Esophagus squamous epithelium (tissue), 5 donors: ENCODE data around the gene BCL2L13. TPM values are rescaled to one million over a fixed set of nuclear protein-coding genes. Genes with fewer than 3 reads are reported as not detected.

ENCODE experiments used
- DNase-seq: peaks from one replicate; lab custom pipeline; 2025; lab: John Stamatoyannopoulos, UW
- H3K27ac ChIP-seq, 4 donors: fragments of 200-600 bp; sonication (generic); one replicate each; pipeline ENCODE4 v1.5.1; 2016 to 2019; ENCODE audit warnings: mild to moderate bottlenecking in 1 of 4
- H3K27me3 ChIP-seq, 4 donors: fragments of 200-600 bp; sonication (generic); 1 replicate in 3 of 4; 2 replicates in 1 of 4; pipeline versions ENCODE4 v1.5.1 to v1.6.0; 2017 to 2021; ENCODE audit warnings: antibody characterized with exemption in 1 of 4
- H3K36me3 ChIP-seq, 3 donors: fragments of 200-600 bp; sonication (generic); one replicate each; pipeline ENCODE4 v1.5.1; 2016 to 2019
- H3K4me1 ChIP-seq, 3 donors: fragments of 200-600 bp; sonication (generic); one replicate each; pipeline ENCODE4 v1.5.1; 2017 to 2019
- H3K4me3 ChIP-seq, 4 donors: fragments of 200-600 bp; sonication (generic); 1 replicate in 3 of 4; 2 replicates in 1 of 4; pipeline ENCODE4 v1.5.1; 2016 to 2019; ENCODE audit warnings: mild to moderate bottlenecking in 2 of 4, moderate library complexity in 1 of 4
- H3K9me3 ChIP-seq, 3 donors: fragments of 200-600 bp; sonication (generic); one replicate each; pipeline ENCODE4 v1.5.1; 2016 to 2019
- POLR2A ChIP-seq, 4 donors: fragments of 450-650 bp; IDR thresholded peaks; one replicate each; pipeline ENCODE4 v1.6.1; 2017; ENCODE audit warnings: antibody characterized with exemption in 4 of 4, mild to moderate bottlenecking in 4 of 4, moderate library complexity in 3 of 4
- WGBS, 2 donors: methylation state at CpG; one replicate each; pipeline ENCODE4 v1.1.5; 2018; 5-methylcytosine and 5-hydroxymethylcytosine counted together
- intact Hi-C: fragments of 100-400 bp; cut with DNase I; formaldehyde crosslinking; loops from one replicate; pipeline ENCODE4 v1.15.0; 2022
- total RNA-seq, 4 donors: library from RNA; depleted of rRNA; stranded (reverse); fragments of >200 nt; gene quantifications; one replicate each; pipeline ENCODE4 v1.1.0, GENCODE V29; 2016
- TF ChIP-seq, protein P1 (sequence below), 6 experiments: fragments of 450-650 bp in 4 of 6; fragments of 200-600 bp in 2 of 6; sonication (generic) in 2 of 6; IDR thresholded peaks; one replicate each; pipeline ENCODE4 v1.5.1; 2016 to 2019; ENCODE audit warnings: antibody characterized with exemption in 6 of 6, mild to moderate bottlenecking in 4 of 6, moderate library complexity in 4 of 6
- donor health status: DM: yes; HTN: yes; CAD: no.

The BCL2L13 gene
- total RNA-seq, 4 donors from 2014 or later = 31.7 to 49.2 (median 43.1) TPM

DNA sequence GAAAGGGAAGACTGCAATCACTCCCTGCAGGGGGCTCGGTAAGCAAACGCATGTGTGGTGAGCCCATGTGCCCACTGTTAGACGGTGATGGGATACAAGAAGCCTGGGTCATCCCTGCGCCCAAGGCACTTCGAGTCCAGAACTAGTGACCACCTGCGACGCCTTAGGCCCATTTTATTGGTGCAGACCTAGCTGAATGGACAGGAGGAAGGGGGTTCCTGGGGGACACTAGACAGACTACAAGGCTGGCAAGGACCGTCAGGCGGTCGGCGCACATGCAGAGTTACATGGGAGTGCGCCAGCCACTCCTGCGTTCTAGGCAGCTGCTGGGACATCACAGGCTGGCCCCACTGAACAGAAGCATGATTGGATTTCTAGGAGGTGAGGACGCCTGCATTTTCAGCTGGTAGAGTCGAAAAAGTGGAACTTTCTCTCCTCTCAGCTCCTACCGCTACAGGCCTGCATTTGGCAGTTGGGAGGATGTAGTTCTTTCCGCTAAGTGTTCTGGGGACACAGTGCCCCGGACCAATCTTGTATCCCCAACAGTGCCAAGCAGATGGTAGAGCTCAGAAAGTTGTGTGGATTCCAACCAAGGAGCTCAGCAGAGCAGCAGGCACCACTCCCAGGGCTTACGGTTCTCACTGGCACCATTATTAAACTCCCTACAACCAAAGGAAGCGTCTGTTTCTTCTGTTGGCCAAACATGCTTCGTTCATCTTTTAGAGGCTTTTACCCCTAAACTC is 100.0 kb downstream of the BCL2L13 start:
- TF ChIP-seq, protein P1, sequence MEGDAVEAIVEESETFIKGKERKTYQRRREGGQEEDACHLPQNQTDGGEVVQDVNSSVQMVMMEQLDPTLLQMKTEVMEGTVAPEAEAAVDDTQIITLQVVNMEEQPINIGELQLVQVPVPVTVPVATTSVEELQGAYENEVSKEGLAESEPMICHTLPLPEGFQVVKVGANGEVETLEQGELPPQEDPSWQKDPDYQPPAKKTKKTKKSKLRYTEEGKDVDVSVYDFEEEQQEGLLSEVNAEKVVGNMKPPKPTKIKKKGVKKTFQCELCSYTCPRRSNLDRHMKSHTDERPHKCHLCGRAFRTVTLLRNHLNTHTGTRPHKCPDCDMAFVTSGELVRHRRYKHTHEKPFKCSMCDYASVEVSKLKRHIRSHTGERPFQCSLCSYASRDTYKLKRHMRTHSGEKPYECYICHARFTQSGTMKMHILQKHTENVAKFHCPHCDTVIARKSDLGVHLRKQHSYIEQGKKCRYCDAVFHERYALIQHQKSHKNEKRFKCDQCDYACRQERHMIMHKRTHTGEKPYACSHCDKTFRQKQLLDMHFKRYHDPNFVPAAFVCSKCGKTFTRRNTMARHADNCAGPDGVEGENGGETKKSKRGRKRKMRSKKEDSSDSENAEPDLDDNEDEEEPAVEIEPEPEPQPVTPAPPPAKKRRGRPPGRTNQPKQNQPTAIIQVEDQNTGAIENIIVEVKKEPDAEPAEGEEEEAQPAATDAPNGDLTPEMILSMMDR (IDR thresholded peaks at IDR 0.05) = no peak
- no peak for TF ChIP-seq POLR2A (IDR thresholded peaks at IDR 0.05)
- Histone ChIP-seq H3K9me3 (no peaks in the 10 kb centered on the region), H3K27me3 (no peaks in the 10 kb centered on the region), H3K36me3 (peaks cover 0 to 60% (median 0%) of the 10 kb centered on the region in 3 donors), H3K27ac (no peak overlapping the region), H3K4me1 (peaks cover 0 to 9% (median 0%) of the 10 kb centered on the region in 3 donors), H3K4me3 (no peak overlapping the region)
- intact Hi-C loops = no loop called here
- WGBS, 2 donors = 84 to 96% methylated on average over 10 to 18 of the region's 21 CpGs
- no peak for DNase-seq

DNA sequence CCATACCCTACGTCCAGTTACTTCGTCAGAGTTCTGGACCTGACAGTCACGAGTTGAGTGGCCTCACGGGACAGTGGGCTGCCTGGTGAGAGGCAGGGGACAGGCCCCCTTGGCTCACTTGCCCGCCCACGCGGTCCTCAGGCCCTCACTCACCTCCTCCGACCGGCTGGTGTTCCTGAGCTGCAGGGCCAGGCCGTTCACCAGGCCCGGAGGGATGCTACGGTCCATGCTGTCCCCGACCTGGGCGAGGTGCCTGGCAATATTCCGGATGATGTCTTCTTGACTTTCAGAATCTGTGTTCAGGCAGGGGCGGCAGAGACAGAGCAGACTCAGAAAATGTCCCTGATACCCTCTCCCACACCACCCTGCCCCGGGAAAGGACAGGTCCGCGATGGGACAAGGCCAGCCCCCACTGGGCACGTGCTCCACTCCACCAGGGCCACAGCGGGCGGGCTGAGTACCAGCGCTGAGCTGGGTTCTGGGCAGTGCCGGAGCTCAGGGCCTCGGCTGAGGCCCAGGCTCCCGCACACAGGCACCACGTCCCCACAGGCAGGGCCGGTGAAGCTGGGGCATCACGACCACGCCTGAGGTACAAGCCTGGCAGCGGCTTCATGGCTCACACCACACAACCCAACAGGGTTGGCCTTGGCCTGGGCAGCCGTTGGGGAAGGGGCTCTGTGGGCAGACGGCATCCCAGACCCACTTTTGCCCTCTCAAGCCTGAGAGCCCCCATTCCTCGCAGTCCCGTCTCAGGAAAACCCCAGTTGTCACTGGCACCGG is 100.8 kb downstream of the BCL2L13 start:
- H3K36me3 ChIP-seq = peaks cover 0 to 52% (median 0%) of the 10 kb centered on the region in 3 donors
- H3K4me1 ChIP-seq = peaks cover 0 to 18% (median 0%) of the 10 kb centered on the region in 3 donors
- intact Hi-C loops = no loop called here
- 90 to 91% methylated on average over 7 to 16 of the region's 36 CpGs for WGBS, 2 donors
- no peaks in the 10 kb centered on the region for H3K27me3 ChIP-seq
- no peak for DNase-seq
- no peak overlapping the region for H3K27ac ChIP-seq
- no peak overlapping the region for H3K4me3 ChIP-seq
- no peaks in the 10 kb centered on the region for H3K9me3 ChIP-seq
- TF ChIP-seq, protein P1 (IDR thresholded peaks at IDR 0.05) = no peak
- no peak for TF ChIP-seq POLR2A (IDR thresholded peaks at IDR 0.05)

DNA sequence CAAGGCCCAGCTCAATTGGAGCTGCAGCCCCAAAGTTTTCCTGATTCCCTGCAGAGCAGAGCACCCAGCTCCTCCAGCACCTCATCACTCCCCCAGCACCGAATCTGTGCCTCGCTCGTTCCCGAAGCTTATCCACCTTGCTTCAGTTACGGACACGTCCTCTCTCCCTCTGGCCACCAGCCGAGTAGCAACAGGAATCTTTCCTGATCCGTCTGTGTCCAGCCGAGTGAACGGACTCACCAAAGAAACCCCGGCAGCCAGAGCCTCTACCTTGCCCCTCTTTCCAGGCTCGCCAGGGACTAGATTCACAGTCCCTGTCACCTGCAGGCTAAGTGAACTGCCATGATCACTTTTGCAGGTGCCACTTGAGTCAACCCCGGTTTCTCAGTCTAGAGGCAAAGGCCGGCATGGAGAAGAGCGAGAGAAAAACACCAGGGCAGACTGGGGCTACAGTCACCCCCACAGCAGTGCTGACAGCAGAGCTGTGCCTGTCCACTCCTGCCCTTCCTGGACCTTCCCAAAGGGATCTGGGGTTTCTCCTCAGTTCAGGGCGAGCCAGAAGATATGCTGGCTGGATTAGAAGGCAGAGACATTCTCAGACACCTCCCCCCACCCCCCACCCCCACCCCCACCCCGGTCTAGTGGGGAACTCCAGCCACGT is 103.4 kb downstream of the BCL2L13 start:
- TF ChIP-seq, protein P1 (IDR thresholded peaks at IDR 0.05) = no peak
- TF ChIP-seq POLR2A (IDR thresholded peaks at IDR 0.05) = no peak
- no peaks in the 10 kb centered on the region for H3K9me3 ChIP-seq
- H3K27me3 ChIP-seq = no peaks in the 10 kb centered on the region
- peaks cover 0 to 22% (median 0%) of the 10 kb centered on the region in 3 donors for H3K4me1 ChIP-seq
- peaks cover 0 to 26% (median 0%) of the 10 kb centered on the region in 3 donors for H3K36me3 ChIP-seq
- DNase-seq = no peak
- intact Hi-C loops = no loop called here
- WGBS, 2 donors = 68 to 84% methylated on average over 12 to 17 of the region's 18 CpGs
- H3K27ac ChIP-seq = no peak overlapping the region
- no peak overlapping the region for H3K4me3 ChIP-seq

DNA sequence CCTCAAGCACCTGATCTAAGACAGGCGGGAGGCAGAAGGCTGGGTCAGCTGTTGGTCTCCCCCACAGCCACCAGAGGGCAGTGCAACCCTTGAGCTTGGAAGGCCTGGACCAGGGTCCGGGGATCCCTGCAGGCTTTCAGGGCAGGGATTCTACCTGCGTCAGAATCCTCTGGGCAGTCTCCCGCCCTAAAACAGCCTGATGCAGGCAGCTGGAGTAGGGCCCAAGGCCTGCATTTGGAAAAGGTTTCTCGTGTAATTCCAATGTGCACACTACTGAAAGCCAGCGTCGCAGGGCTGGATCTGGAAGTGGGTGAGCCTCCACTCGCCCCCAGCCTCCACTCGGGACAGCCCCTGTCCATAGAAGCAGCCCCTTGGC is 104.0 kb downstream of the BCL2L13 start:
- 44 to 75% methylated on average over 5 to 6 of the region's 9 CpGs for WGBS, 2 donors
- intact Hi-C loops = no loop called here
- DNase-seq = no peak

More for the DNA sequence above, 104.0 kb downstream of the BCL2L13 start:
- H3K27ac ChIP-seq = no peak overlapping the region
- no peaks in the 10 kb centered on the region for H3K9me3 ChIP-seq
- H3K27me3 ChIP-seq = no peaks in the 10 kb centered on the region
- no peak overlapping the region for H3K4me3 ChIP-seq
- peaks cover 0 to 22% (median 0%) of the 10 kb centered on the region in 3 donors for H3K4me1 ChIP-seq
- no peak for TF ChIP-seq POLR2A (IDR thresholded peaks at IDR 0.05)
- TF ChIP-seq, protein P1 (IDR thresholded peaks at IDR 0.05) = peak; percentile 56 to 77 (median 69)
- H3K36me3 ChIP-seq = peaks cover 0 to 21% (median 0%) of the 10 kb centered on the region in 3 donors
